H9 (cell line): ENCODE results near the gene SLC34A3. TPM values are rescaled to one million over a fixed set of nuclear protein-coding genes. Genes with fewer than 3 reads are reported as not detected.

ENCODE experiments used
- DNase-seq: peaks from one replicate; pipeline ENCODE4 v3.0.0-alpha.2; 2017
- H2AFZ ChIP-seq: one replicate; pipeline ENCODE4 v1.6.1; 2013; ENCODE audit warnings: mild to moderate bottlenecking, low read length, control low read depth, moderate library complexity
- H2AK5ac ChIP-seq: 2 replicates; pipeline ENCODE4 v1.6.1; 2013; ENCODE audit warnings: low read length, control low read depth, mixed read lengths; ENCODE audit not compliant: insufficient read length
- H2BK120ac ChIP-seq: one replicate; pipeline ENCODE4 v1.6.1; 2013; ENCODE audit warnings: low read depth, mild to moderate bottlenecking, low read length, control low read depth, inconsistent platforms; ENCODE audit not compliant: poor library complexity, severe bottlenecking
- H2BK12ac ChIP-seq: 2 replicates; pipeline ENCODE4 v1.6.1; 2013; ENCODE audit warnings: low read length, control low read depth, mixed read lengths, low read depth; ENCODE audit not compliant: insufficient read length
- H2BK15ac ChIP-seq: 2 replicates; pipeline ENCODE4 v1.6.1; 2013; ENCODE audit warnings: low read depth, low read length, control low read depth
- H2BK20ac ChIP-seq: one replicate; pipeline ENCODE4 v1.6.1; 2013; ENCODE audit warnings: low read depth, mild to moderate bottlenecking, low read length, control low read depth, inconsistent platforms; ENCODE audit not compliant: poor library complexity, severe bottlenecking
- H2BK5ac ChIP-seq: 2 replicates; pipeline ENCODE4 v1.6.1; 2013; ENCODE audit warnings: low read length, control low read depth, mixed read lengths; ENCODE audit not compliant: insufficient read length
- H3K14ac ChIP-seq: 2 replicates; pipeline ENCODE4 v1.6.1; 2013; ENCODE audit warnings: low read length, control low read depth; ENCODE audit not compliant: insufficient read depth
- H3K18ac ChIP-seq: 2 replicates; pipeline ENCODE4 v1.6.1; 2013; ENCODE audit warnings: low read depth, mild to moderate bottlenecking, mixed read lengths, low read length, control low read depth; ENCODE audit not compliant: insufficient read length
- H3K23ac ChIP-seq: 2 replicates; pipeline ENCODE4 v1.6.1; 2013; ENCODE audit warnings: low read length, control low read depth, mixed read lengths, low read depth; ENCODE audit not compliant: insufficient read length
- H3K23me2 ChIP-seq: 2 replicates; pipeline ENCODE4 v1.6.1; 2013; ENCODE audit warnings: low read depth, mild to moderate bottlenecking, mixed read lengths, low read length, control low read depth; ENCODE audit not compliant: insufficient read length, poor library complexity, severe bottlenecking
- H3K27ac ChIP-seq: 2 replicates; pipeline ENCODE4 v1.5.1; 2013; ENCODE audit warnings: low read length, control low read depth, mixed read lengths, low read depth; ENCODE audit not compliant: insufficient read length
- H3K27me3 ChIP-seq: 2 replicates; pipeline ENCODE4 v1.6.1; 2013; ENCODE audit warnings: low read length, control low read depth, inconsistent platforms; ENCODE audit not compliant: insufficient read depth
- H3K4ac ChIP-seq: 2 replicates; pipeline ENCODE4 v1.6.1; 2013; ENCODE audit warnings: low read depth, mild to moderate bottlenecking, control low read depth, inconsistent platforms, low read length, moderate library complexity
- H3K4me1 ChIP-seq: 2 replicates; pipeline ENCODE4 v1.6.1; 2013; ENCODE audit warnings: low read length, control low read depth, inconsistent platforms; ENCODE audit not compliant: insufficient read depth
- H3K4me2 ChIP-seq: 2 replicates; pipeline ENCODE4 v1.6.1; 2013; ENCODE audit warnings: low read length, control low read depth, mixed read lengths; ENCODE audit not compliant: insufficient read length, insufficient read depth
- H3K56ac ChIP-seq: 2 replicates; pipeline ENCODE4 v1.6.1; 2013; ENCODE audit warnings: low read depth, mild to moderate bottlenecking, mixed read lengths, low read length, control low read depth; ENCODE audit not compliant: insufficient read length
- H3K79me1 ChIP-seq: 2 replicates; pipeline ENCODE4 v1.6.1; 2013; ENCODE audit warnings: low read depth, mild to moderate bottlenecking, moderate library complexity, low read length, control low read depth, inconsistent platforms; ENCODE audit not compliant: insufficient read depth, poor library complexity, severe bottlenecking
- H3K79me2 ChIP-seq: 2 replicates; pipeline ENCODE4 v1.6.1; 2013; ENCODE audit warnings: low read length, control low read depth, inconsistent platforms; ENCODE audit not compliant: insufficient read depth
- H3K9ac ChIP-seq: 2 replicates; pipeline ENCODE4 v1.6.1; 2013; ENCODE audit warnings: low read length, control low read depth, mixed read lengths; ENCODE audit not compliant: insufficient read length; ENCODE audit errors: extremely low read depth
- H3K9me3 ChIP-seq: one replicate; pipeline ENCODE4 v1.6.1; 2013; ENCODE audit warnings: low read depth, low read length, inconsistent platforms; ENCODE audit not compliant: control insufficient read depth
- H3T11ph ChIP-seq: one replicate; pipeline ENCODE4 v1.6.1; 2013; ENCODE audit warnings: mild to moderate bottlenecking, low read length, control low read depth, inconsistent platforms
- H4K20me1 ChIP-seq: one replicate; pipeline ENCODE4 v1.6.1; 2013; ENCODE audit not compliant: control insufficient read depth, insufficient read length, insufficient read depth
- H4K5ac ChIP-seq: 2 replicates; pipeline ENCODE4 v1.6.1; 2013; ENCODE audit warnings: low read depth, mild to moderate bottlenecking, mixed read lengths, low read length, control low read depth; ENCODE audit not compliant: insufficient read length
- H4K8ac ChIP-seq: replicated peaks from 2 replicates; pipeline ENCODE4 v1.6.1; 2013; ENCODE audit warnings: low read length, control low read depth, mixed read lengths, low read depth; ENCODE audit not compliant: insufficient read length
- H4K91ac ChIP-seq: 2 replicates; pipeline ENCODE4 v1.6.1; 2013; ENCODE audit warnings: low read depth, mild to moderate bottlenecking, moderate library complexity, mixed read lengths, low read length, control low read depth; ENCODE audit not compliant: insufficient read length
- H3K27ac Mint-ChIP-seq, 3 experiments: 2 replicates in 2 of 3; 3 replicates in 1 of 3; pipeline ENCODE4 v1.8.0; 2020 to 2021; ENCODE audit warnings: mixed read lengths in 3 of 3, mild to moderate bottlenecking in 1 of 3, moderate library complexity in 1 of 3
- H3K27me3 Mint-ChIP-seq: 2 replicates; pipeline ENCODE4 v1.8.0; 2021; ENCODE audit warnings: low read depth, mild to moderate bottlenecking, moderate library complexity, mixed read lengths
- H3K36me3 Mint-ChIP-seq, 3 experiments: 2 replicates in 2 of 3; 3 replicates in 1 of 3; pipeline ENCODE4 v1.8.0; 2020 to 2021; ENCODE audit warnings: low read depth in 3 of 3, mixed read lengths in 3 of 3; ENCODE audit not compliant: insufficient read depth in 1 of 3
- H3K4me1 Mint-ChIP-seq, 2 experiments: 2 replicates each; pipeline ENCODE4 v1.8.0; 2020; ENCODE audit warnings: mixed read lengths in 2 of 2
- H3K4me3 Mint-ChIP-seq, 2 experiments: 2 replicates in 1 of 2; 3 replicates in 1 of 2; pipeline ENCODE4 v1.8.0; 2020 to 2021; ENCODE audit warnings: mild to moderate bottlenecking in 2 of 2, mixed read lengths in 2 of 2, moderate library complexity in 1 of 2
- H3K9me3 Mint-ChIP-seq, 2 experiments: 2 replicates in 1 of 2; 3 replicates in 1 of 2; pipeline ENCODE4 v1.8.0; 2020; ENCODE audit warnings: mild to moderate bottlenecking in 2 of 2, mixed read lengths in 2 of 2, moderate library complexity in 1 of 2
- CTCF ChIP-seq: fragments of 200-600 bp; sonication (generic); conservative IDR thresholded peaks from 3 replicates; pipeline ENCODE4 v1.8.0; 2021; ENCODE audit warnings: antibody characterized with exemption, mild to moderate bottlenecking
- WGBS: extraction: QIAGEN DNeasy Blood & Tissue Kit; methylation state at CpG from one replicate; pipeline ENCODE4 v1.1.7; 2013; ENCODE audit warnings: missing lambda C conversion rate, low lambda C conversion rate, mixed read lengths; ENCODE audit not compliant: insufficient read length; ENCODE audit errors: extremely low coverage; 5-methylcytosine and 5-hydroxymethylcytosine counted together
- total RNA-seq: library from RNA; stranded (reverse); gene quantifications from 2 replicates; pipeline ENCODE4 v1.2.1, GENCODE V29; 2021

The SLC34A3 gene
- total RNA-seq, 1 experiment from 2014 or later: not detected

GRCh38 chr9:137278061-137278701 lies 47.5 kb downstream of the SLC34A3 start:
- Histone ChIP-seq H3K18ac (no peak overlapping the region), H2BK20ac (no peak overlapping the region), H3K4me2 (peak overlapping the region; percentile 10), H4K5ac (no peak overlapping the region), H3K56ac (no peak overlapping the region), H3K23ac (no peak overlapping the region), H4K91ac (no peak overlapping the region), H2AFZ (no peak overlapping the region), H3K14ac (no peak overlapping the region), H2BK15ac (no peak overlapping the region), H3K9me3 (no peaks in the 10 kb centered on the region), H2BK12ac (no peak overlapping the region), H4K20me1 (no peaks in the 10 kb centered on the region), H3K4me1 (no peaks in the 10 kb centered on the region), H3K27ac (no peak overlapping the region), H3K79me2 (no peaks in the 10 kb centered on the region), H3K23me2 (peaks cover 12% of the 10 kb centered on the region), H2BK120ac (no peak overlapping the region), H3K9ac (no peak overlapping the region), H3K27me3 (no peaks in the 10 kb centered on the region), H3K4ac (no peak overlapping the region), H4K8ac (no peak overlapping the region), H3K79me1 (no peaks in the 10 kb centered on the region), H2AK5ac (no peak overlapping the region), H2BK5ac (no peak overlapping the region), H3T11ph (no peak overlapping the region)
- Mint-ChIP-seq H3K27ac (peak overlapping the region in 1 of 3 experiments; percentile 75; a peak in 1 of 7 replicates), H3K4me3 (peak overlapping the region; percentile 48 to 51; a peak in 4 of 5 replicates), H3K4me1 (peaks cover 20 to 29% of the 10 kb centered on the region in 2 experiments), H3K9me3 (no peaks in the 10 kb centered on the region), H3K27me3 (peaks cover 13% of the 10 kb centered on the region), H3K36me3 (peaks cover 0 to 7% (median 4%) of the 10 kb centered on the region in 3 experiments; a peak in 4 of 7 replicates)
- no peak for TF ChIP-seq CTCF
- DNase-seq: peak; percentile 60
- no CpG with 5 or more reads among the region's 54 CpGs for whole genome bisulfite sequencing
